ENCODE results near the gene ARHGEF11.

Gene ARHGEF11

GRCh38 chr1:156896490-156897033, 149.0 kb downstream of the ARHGEF11 start:
- POLR2A ChIA-PET: no interaction called here
- Histone ChIP-seq H3K4me3 (ENCODE audit: control insufficient read depth in 1 of 7, extremely low read depth in 1 of 7, insufficient read depth in 4 of 7, low read depth in 2 of 7, low read length in 6 of 7) (no peak overlapping the region), H3K9me3 (ENCODE audit: control extremely low read depth in 1 of 5, control insufficient read depth in 4 of 5, insufficient read depth in 2 of 5, low read depth in 1 of 5, low read length in 4 of 5) (no peaks in the 10 kb centered on the region), H3K27me3 (replicated peaks in 2 of 5; ENCODE audit: control insufficient read depth in 4 of 5, insufficient read depth in 5 of 5, low read length in 4 of 5) (peaks cover 0 to 7% (median 2%) of the 10 kb centered on the region in 5 experiments), H3K36me3 (ENCODE audit: control insufficient read depth in 4 of 4, insufficient read depth in 4 of 4, low read length in 3 of 4) (no peaks in the 10 kb centered on the region), H3K4me1 (ENCODE audit: control extremely low read depth in 1 of 4, control insufficient read depth in 4 of 4, insufficient read depth in 4 of 4, low read length in 3 of 4) (peaks cover 13 to 85% (median 78%) of the 10 kb centered on the region in 4 experiments), H3K27ac (ENCODE audit: insufficient read depth in 1 of 2, low read depth in 1 of 2, low read length in 2 of 2, poor library complexity in 1 of 2, severe bottlenecking in 2 of 2) (no peak overlapping the region)
- WGBS (ENCODE audit: insufficient coverage): 97% methylated on average over 9 of the region's 16 CpGs
- CTCF ChIA-PET: interaction anchor here (0.8 to 9.2 kb wide), 3 partner anchors 20 to 36 kb away, joined by 3 to 122 read pairs (median 6); partner anchors contain the start of genes LRRC71 and NTRK1
- no peak for DNase-seq

GRCh38 chr1:156895927-156896326, 149.6 kb downstream of the ARHGEF11 start:
- Histone ChIP-seq H3K4me1 (ENCODE audit: control extremely low read depth in 1 of 4, control insufficient read depth in 4 of 4, insufficient read depth in 4 of 4, low read length in 3 of 4) (peaks cover 13 to 78% (median 75%) of the 10 kb centered on the region in 4 experiments), H3K27me3 (replicated peaks in 2 of 5; ENCODE audit: control insufficient read depth in 4 of 5, insufficient read depth in 5 of 5, low read length in 4 of 5) (peaks cover 0 to 13% (median 7%) of the 10 kb centered on the region in 5 experiments), H3K36me3 (ENCODE audit: control insufficient read depth in 4 of 4, insufficient read depth in 4 of 4, low read length in 3 of 4) (no peaks in the 10 kb centered on the region), H3K27ac (ENCODE audit: insufficient read depth in 1 of 2, low read depth in 1 of 2, low read length in 2 of 2, poor library complexity in 1 of 2, severe bottlenecking in 2 of 2) (no peak overlapping the region), H3K9me3 (ENCODE audit: control extremely low read depth in 1 of 5, control insufficient read depth in 4 of 5, insufficient read depth in 2 of 5, low read depth in 1 of 5, low read length in 4 of 5) (no peaks in the 10 kb centered on the region), H3K4me3 (ENCODE audit: control insufficient read depth in 1 of 7, extremely low read depth in 1 of 7, insufficient read depth in 4 of 7, low read depth in 2 of 7, low read length in 6 of 7) (no peak overlapping the region)
- ChIA-PET POLR2A (no interaction called here), CTCF (interaction anchor here (1.8 to 11.8 kb wide), 4 partner anchors 21 to 57 kb away, joined by 9 to 122 read pairs (median 68); partner anchors contain the start of genes LRRC71 and NTRK1)
- 92% methylated on average over 6 of the region's 6 CpGs for WGBS (ENCODE audit: insufficient coverage)
- no peak for DNase-seq

- ChIA-PET CTCF (interaction anchor here (1.2 to 11.8 kb wide), 7 partner anchors 8 to 206 kb away, joined by 4 to 122 read pairs (median 35); partner anchors contain the start of genes LRRC71 and NTRK1), POLR2A (no interaction called here)
- peak overlapping the region in 1 of 7 experiments; percentile 20 for H3K4me3 ChIP-seq (ENCODE audit: control insufficient read depth in 1 of 7, extremely low read depth in 1 of 7, insufficient read depth in 4 of 7, low read depth in 2 of 7, low read length in 6 of 7)
- H3K9me3 ChIP-seq (ENCODE audit: control extremely low read depth in 1 of 5, control insufficient read depth in 4 of 5, insufficient read depth in 2 of 5, low read depth in 1 of 5, low read length in 4 of 5): no peaks in the 10 kb centered on the region
- peaks cover 0 to 15% (median 8%) of the 10 kb centered on the region in 5 experiments for H3K27me3 ChIP-seq (replicated peaks in 2 of 5; ENCODE audit: control insufficient read depth in 4 of 5, insufficient read depth in 5 of 5, low read length in 4 of 5)
- peaks cover 13 to 73% (median 70%) of the 10 kb centered on the region in 4 experiments for H3K4me1 ChIP-seq (ENCODE audit: control extremely low read depth in 1 of 4, control insufficient read depth in 4 of 4, insufficient read depth in 4 of 4, low read length in 3 of 4)
- peak overlapping the region in 1 of 2 experiments; percentile 62 for H3K27ac ChIP-seq (ENCODE audit: insufficient read depth in 1 of 2, low read depth in 1 of 2, low read length in 2 of 2, poor library complexity in 1 of 2, severe bottlenecking in 2 of 2)
- no peak for DNase-seq
- H3K36me3 ChIP-seq (ENCODE audit: control insufficient read depth in 4 of 4, insufficient read depth in 4 of 4, low read length in 3 of 4): no peaks in the 10 kb centered on the region
- WGBS (ENCODE audit: insufficient coverage): 62% methylated on average over 3 of the region's 4 CpGs
These were observed 150.1 kb downstream of the ARHGEF11 start for GRCh38 chr1:156895455-156895812.

- ChIA-PET CTCF (interaction anchor here (1.0 to 11.8 kb wide), 8 partner anchors 9 to 205 kb away, joined by 3 to 122 read pairs (median 22); partner anchors contain the start of genes LRRC71, NTRK1 and SH2D2A), POLR2A (interaction anchor here (0.6 kb wide), 1 partner anchor 22 kb away, joined by 4 read pairs; no protein-coding TSS in a partner anchor)
- H3K27ac ChIP-seq (ENCODE audit: insufficient read depth in 1 of 2, low read depth in 1 of 2, low read length in 2 of 2, poor library complexity in 1 of 2, severe bottlenecking in 2 of 2): peak overlapping the region in 1 of 2 experiments; percentile 62
These were observed 150.7 kb downstream of the ARHGEF11 start for GRCh38 chr1:156894711-156895454.

GRCh38 chr1:156894001-156894400, 151.5 kb downstream of the ARHGEF11 start:
- ChIA-PET CTCF (interaction anchor here (1.0 to 11.8 kb wide), 7 partner anchors 17 to 204 kb away, joined by 3 to 122 read pairs (median 35); partner anchors contain the start of genes LRRC71, NTRK1 and SH2D2A), POLR2A (no interaction called here)
- H3K4me3 ChIP-seq (ENCODE audit: control insufficient read depth in 1 of 7, extremely low read depth in 1 of 7, insufficient read depth in 4 of 7, low read depth in 2 of 7, low read length in 6 of 7): peak overlapping the region; percentile 27 to 78 (median 63)
- H3K27ac ChIP-seq (ENCODE audit: insufficient read depth in 1 of 2, low read depth in 1 of 2, low read length in 2 of 2, poor library complexity in 1 of 2, severe bottlenecking in 2 of 2): peak overlapping the region in 1 of 2 experiments; percentile 62
- peaks cover 0 to 18% (median 9%) of the 10 kb centered on the region in 5 experiments for H3K27me3 ChIP-seq (replicated peaks in 2 of 5; ENCODE audit: control insufficient read depth in 4 of 5, insufficient read depth in 5 of 5, low read length in 4 of 5)
- no peaks in the 10 kb centered on the region for H3K9me3 ChIP-seq (ENCODE audit: control extremely low read depth in 1 of 5, control insufficient read depth in 4 of 5, insufficient read depth in 2 of 5, low read depth in 1 of 5, low read length in 4 of 5)
- peaks cover 13 to 59% (median 58%) of the 10 kb centered on the region in 4 experiments for H3K4me1 ChIP-seq (ENCODE audit: control extremely low read depth in 1 of 4, control insufficient read depth in 4 of 4, insufficient read depth in 4 of 4, low read length in 3 of 4)
- WGBS (ENCODE audit: insufficient coverage): 11% methylated on average over 5 of the region's 5 CpGs
- no peaks in the 10 kb centered on the region for H3K36me3 ChIP-seq (ENCODE audit: control insufficient read depth in 4 of 4, insufficient read depth in 4 of 4, low read length in 3 of 4)
- no peak for DNase-seq

More at GRCh38 chr1:156894711-156895454, 150.7 kb downstream of the ARHGEF11 start:
- Histone ChIP-seq H3K27me3 (replicated peaks in 2 of 5; ENCODE audit: control insufficient read depth in 4 of 5, insufficient read depth in 5 of 5, low read length in 4 of 5) (peaks cover 0 to 18% (median 9%) of the 10 kb centered on the region in 5 experiments), H3K36me3 (ENCODE audit: control insufficient read depth in 4 of 4, insufficient read depth in 4 of 4, low read length in 3 of 4) (no peaks in the 10 kb centered on the region), H3K4me1 (ENCODE audit: control extremely low read depth in 1 of 4, control insufficient read depth in 4 of 4, insufficient read depth in 4 of 4, low read length in 3 of 4) (peaks cover 13 to 68% (median 66%) of the 10 kb centered on the region in 4 experiments), H3K4me3 (ENCODE audit: control insufficient read depth in 1 of 7, extremely low read depth in 1 of 7, insufficient read depth in 4 of 7, low read depth in 2 of 7, low read length in 6 of 7) (peak overlapping the region in 4 of 7 experiments; percentile 5 to 78 (median 48)), H3K9me3 (ENCODE audit: control extremely low read depth in 1 of 5, control insufficient read depth in 4 of 5, insufficient read depth in 2 of 5, low read depth in 1 of 5, low read length in 4 of 5) (no peaks in the 10 kb centered on the region)
- peak; percentile 83 to 93 (median 89) for DNase-seq
- WGBS (ENCODE audit: insufficient coverage): 23% methylated on average over 9 of the region's 12 CpGs

- Histone ChIP-seq H3K4me3 (ENCODE audit: control insufficient read depth in 1 of 7, extremely low read depth in 1 of 7, insufficient read depth in 4 of 7, low read depth in 2 of 7, low read length in 6 of 7) (peak within 1 kb of the TSS; percentile 27 to 78 (median 63)), H3K36me3 (ENCODE audit: control insufficient read depth in 4 of 4, insufficient read depth in 4 of 4, low read length in 3 of 4) (no peaks in the 10 kb centered on the region), H3K27me3 (replicated peaks in 2 of 5; ENCODE audit: control insufficient read depth in 4 of 5, insufficient read depth in 5 of 5, low read length in 4 of 5) (peaks cover 0 to 18% (median 9%) of the 10 kb centered on the region in 5 experiments), H3K4me1 (ENCODE audit: control extremely low read depth in 1 of 4, control insufficient read depth in 4 of 4, insufficient read depth in 4 of 4, low read length in 3 of 4) (peaks cover 6 to 52% (median 51%) of the 10 kb centered on the region in 4 experiments), H3K9me3 (ENCODE audit: control extremely low read depth in 1 of 5, control insufficient read depth in 4 of 5, insufficient read depth in 2 of 5, low read depth in 1 of 5, low read length in 4 of 5) (no peaks in the 10 kb centered on the region), H3K27ac (ENCODE audit: insufficient read depth in 1 of 2, low read depth in 1 of 2, low read length in 2 of 2, poor library complexity in 1 of 2, severe bottlenecking in 2 of 2) (peak within 1 kb of the TSS; percentile 43 to 62)
- CTCF ChIA-PET: interaction anchor here (0.7 to 12.7 kb wide), 10 partner anchors 8 to 182 kb away, joined by 3 to 201 read pairs (median 48); partner anchors contain the start of genes INSRR, ISG20L2, LRRC71 and METTL25B
- DNase-seq: peak in 1 of 3 donors; percentile 43
- under 1% methylated on average over 41 of the region's 60 CpGs for WGBS (ENCODE audit: insufficient coverage)
- POLR2A ChIA-PET: no interaction called here
These were observed 152.2 kb downstream of the ARHGEF11 start, which contains the start of gene PEAR1 for GRCh38 chr1:156893048-156893953. PEAR1 (plus strand) TSS chr1:156893718; CDS start chr1:156903927, 10,209 bp downstream.

All from common myeloid progenitor, CD34-positive (primary cell).